PFSK-1 (cell line): ENCODE results near the gene GPC6.

Source experiments
- FOXP2 ChIP-seq: optimal IDR thresholded peaks from 2 replicates; pipeline ENCODE3; 2011; ENCODE audit warnings: borderline replicate concordance, control low read depth, inconsistent platforms; ENCODE audit not compliant: insufficient read depth; ENCODE audit errors: extremely low read length, extremely low read depth
- POLR2AphosphoS5 ChIP-seq: IDR thresholded peaks from 2 replicates; pipeline ENCODE4 v1.6.1; 2012; ENCODE audit warnings: low read depth, mild to moderate bottlenecking, control low read depth, low read length, moderate library complexity
- REST ChIP-seq, 2 experiments: IDR thresholded peaks; 2 replicates each; pipeline versions ENCODE4 v1.6.1 to v1.8.0; 2011 to 2012; ENCODE audit warnings: low read depth in 2 of 2, low read length in 2 of 2, control low read depth in 1 of 2, inconsistent platforms in 1 of 2, mild to moderate bottlenecking in 1 of 2, moderate library complexity in 1 of 2; ENCODE audit not compliant: insufficient read depth in 1 of 2
- SIN3A ChIP-seq: IDR thresholded peaks from 2 replicates; pipeline ENCODE4 v1.6.1; 2012; ENCODE audit warnings: mild to moderate bottlenecking, low read length, moderate library complexity, borderline replicate concordance; ENCODE audit not compliant: insufficient read depth
- TAF1 ChIP-seq: IDR thresholded peaks from 2 replicates; pipeline ENCODE4 v1.6.1; 2012; ENCODE audit warnings: low read length, control low read depth, borderline replicate concordance; ENCODE audit not compliant: insufficient read depth

GPC6 gene

GRCh38 chr13:93614776-93615175, 388.2 kb downstream of the GPC6 start:
- TF ChIP-seq TAF1 (no peak), REST (IDR thresholded peaks at IDR 0.05; ENCODE audit: insufficient read depth in 1 of 2, low read depth in 2 of 2, low read length in 2 of 2) (no peak), SIN3A (no peak), POLR2AphosphoS5 (no peak), FOXP2 (no peak)

- TF ChIP-seq REST (IDR thresholded peaks at IDR 0.05; ENCODE audit: insufficient read depth in 1 of 2, low read depth in 2 of 2, low read length in 2 of 2) = no peak
- no peak for TF ChIP-seq SIN3A
- TF ChIP-seq FOXP2 = no peak
These were observed 393.7 kb downstream of the GPC6 start for GRCh38 chr13:93620181-93620765.

GRCh38 chr13:93621051-93621450, 394.4 kb downstream of the GPC6 start:
- TF ChIP-seq REST (IDR thresholded peaks at IDR 0.05; ENCODE audit: insufficient read depth in 1 of 2, low read depth in 2 of 2, low read length in 2 of 2) (no peak), SIN3A (no peak), FOXP2 (no peak), POLR2AphosphoS5 (no peak), TAF1 (no peak)

GRCh38 chr13:93621966-93622365, 395.4 kb downstream of the GPC6 start:
- no peak for TF ChIP-seq POLR2AphosphoS5
- TF ChIP-seq SIN3A = no peak
- no peak for TF ChIP-seq FOXP2
- no peak for TF ChIP-seq TAF1
- no peak for TF ChIP-seq REST (IDR thresholded peaks at IDR 0.05; ENCODE audit: insufficient read depth in 1 of 2, low read depth in 2 of 2, low read length in 2 of 2)

- no peak for TF ChIP-seq SIN3A
- no peak for TF ChIP-seq TAF1
- no peak for TF ChIP-seq POLR2AphosphoS5
These were observed 397.7 kb downstream of the GPC6 start for GRCh38 chr13:93624311-93624777.

- no peak for TF ChIP-seq SIN3A
- TF ChIP-seq FOXP2 = no peak
- TF ChIP-seq TAF1 = no peak
- TF ChIP-seq REST (IDR thresholded peaks at IDR 0.05; ENCODE audit: insufficient read depth in 1 of 2, low read depth in 2 of 2, low read length in 2 of 2) = no peak
- no peak for TF ChIP-seq POLR2AphosphoS5
These were observed 398.9 kb downstream of the GPC6 start for GRCh38 chr13:93625536-93625935.
